Tibial nerve (tissue), 4 donors: ENCODE measurements around the gene ZMYND8.

ENCODE experiments used
- EP300 ChIP-seq, 2 donors: sonication (generic); formaldehyde crosslinking; IDR thresholded peaks; one replicate each; pipeline ENCODE4 v1.6.1; 2017; ENCODE audit warnings: antibody characterized with exemption in 2 of 2, mild to moderate bottlenecking in 1 of 2
- POLR2A ChIP-seq, 2 donors: fragments of 450-650 bp; IDR thresholded peaks; one replicate each; pipeline ENCODE4 v1.6.1; 2017; ENCODE audit warnings: antibody characterized with exemption in 2 of 2, mild to moderate bottlenecking in 2 of 2, moderate library complexity in 2 of 2
- TF ChIP-seq, protein P1 (sequence below), 5 experiments: fragments of 200-600 bp in 3 of 5; fragments of 450-650 bp in 2 of 5; sonication (generic) in 3 of 5; IDR thresholded peaks; one replicate each; pipeline ENCODE4 v1.5.1; 2016 to 2019; ENCODE audit warnings: antibody characterized with exemption in 5 of 5, mild to moderate bottlenecking in 3 of 5, moderate library complexity in 2 of 5

DNA sequence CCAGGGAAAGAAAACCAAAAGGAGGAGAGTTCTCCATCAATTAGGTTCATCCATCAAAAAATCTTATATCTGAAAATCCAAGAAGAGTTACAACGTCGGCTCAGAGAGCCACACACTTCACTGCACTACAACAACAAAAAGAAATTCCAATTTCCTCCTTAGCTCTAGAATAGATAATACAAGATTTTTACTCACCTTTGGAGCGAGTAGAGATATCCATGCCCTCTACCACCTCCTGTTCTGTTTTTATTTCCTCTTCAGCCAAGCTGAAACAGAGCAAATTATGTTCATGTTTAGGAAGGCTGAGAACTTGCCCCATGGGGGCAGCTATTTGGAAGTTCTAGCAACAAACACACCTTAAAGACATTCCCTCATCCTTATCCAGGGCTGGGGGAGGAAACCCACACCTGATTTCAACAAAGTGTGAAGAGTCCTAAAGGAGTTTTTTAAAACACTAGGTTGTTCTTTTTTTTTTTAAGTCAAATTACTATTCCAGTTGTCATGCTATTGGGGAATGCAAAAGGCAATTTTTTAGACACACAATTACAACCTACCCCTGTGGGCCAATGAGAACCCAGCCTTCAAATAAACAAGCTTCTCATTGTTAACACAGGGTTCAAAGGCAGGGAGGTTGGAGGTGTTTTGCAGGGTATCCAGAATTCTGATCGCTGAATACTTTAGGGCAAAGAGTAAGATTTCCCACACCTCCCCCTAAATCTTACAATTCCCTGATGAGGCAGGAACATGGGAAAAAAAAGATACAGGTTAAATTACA, 8.7 kb downstream of the ZMYND8 start:
- TF ChIP-seq, protein P1, sequence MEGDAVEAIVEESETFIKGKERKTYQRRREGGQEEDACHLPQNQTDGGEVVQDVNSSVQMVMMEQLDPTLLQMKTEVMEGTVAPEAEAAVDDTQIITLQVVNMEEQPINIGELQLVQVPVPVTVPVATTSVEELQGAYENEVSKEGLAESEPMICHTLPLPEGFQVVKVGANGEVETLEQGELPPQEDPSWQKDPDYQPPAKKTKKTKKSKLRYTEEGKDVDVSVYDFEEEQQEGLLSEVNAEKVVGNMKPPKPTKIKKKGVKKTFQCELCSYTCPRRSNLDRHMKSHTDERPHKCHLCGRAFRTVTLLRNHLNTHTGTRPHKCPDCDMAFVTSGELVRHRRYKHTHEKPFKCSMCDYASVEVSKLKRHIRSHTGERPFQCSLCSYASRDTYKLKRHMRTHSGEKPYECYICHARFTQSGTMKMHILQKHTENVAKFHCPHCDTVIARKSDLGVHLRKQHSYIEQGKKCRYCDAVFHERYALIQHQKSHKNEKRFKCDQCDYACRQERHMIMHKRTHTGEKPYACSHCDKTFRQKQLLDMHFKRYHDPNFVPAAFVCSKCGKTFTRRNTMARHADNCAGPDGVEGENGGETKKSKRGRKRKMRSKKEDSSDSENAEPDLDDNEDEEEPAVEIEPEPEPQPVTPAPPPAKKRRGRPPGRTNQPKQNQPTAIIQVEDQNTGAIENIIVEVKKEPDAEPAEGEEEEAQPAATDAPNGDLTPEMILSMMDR (IDR thresholded peaks at IDR 0.05): no peak
- TF ChIP-seq POLR2A (IDR thresholded peaks at IDR 0.05) (no peak), EP300 (IDR thresholded peaks at IDR 0.05) (no peak)
